SK-N-SH (cell line): ENCODE data around the gene RAVER2. TPM values are rescaled to one million over a fixed set of nuclear protein-coding genes. Genes with fewer than 3 reads are reported as not detected.

Experiments used
- CTCF ChIA-PET: fragments of 300-600, 350-600 bp; formaldehyde crosslinking; extraction: SDS; loops from one replicate; lab custom pipeline; 2021; lab: Yijun Ruan, JAX
- POLR2A ChIA-PET: fragments of 350-600 bp; sonication (Branson Sonifier 250); formaldehyde crosslinking; extraction: SDS; loops from one replicate; lab custom pipeline; 2020; ENCODE audit warnings: antibody characterized with exemption, inconsistent platforms; lab: Yijun Ruan, JAX
- DNase-seq: peaks from one replicate; pipeline ENCODE4 v3.0.0; 2012
- H2AFZ ChIP-seq: fragments of 200-600 bp; sonication (generic); 2 replicates; pipeline ENCODE4 v1.8.1; 2016; ENCODE audit warnings: antibody characterized with exemption, mild to moderate bottlenecking, low read depth
- H3F3A ChIP-seq: fragments of 200-600 bp; sonication (generic); replicated peaks from 2 replicates; pipeline ENCODE3; 2016; ENCODE audit warnings: antibody characterized with exemption, mild to moderate bottlenecking; ENCODE audit not compliant: insufficient read depth
- H3K27ac ChIP-seq, 2 experiments: fragments of 200-500 bp in 1 of 2; fragments of 200-600 bp in 1 of 2; sonication (Bioruptor generic) in 1 of 2; sonication (generic), shearing (Covaris generic) in 1 of 2; 2 replicates each; pipeline versions ENCODE4 v1.5.1 to v1.6.1; 2014 to 2016; ENCODE audit warnings: low read depth in 2 of 2, inconsistent platforms in 1 of 2, low read length in 1 of 2, mild to moderate bottlenecking in 1 of 2, mixed read lengths in 1 of 2
- H3K27me3 ChIP-seq: fragments of 200-600 bp; sonication (generic), shearing (Covaris generic); 2 replicates; pipeline ENCODE4 v1.6.1; 2016; ENCODE audit warnings: mixed run types; ENCODE audit not compliant: insufficient read depth
- H3K36me3 ChIP-seq, 2 experiments: fragments of 200-500 bp in 1 of 2; fragments of 200-600 bp in 1 of 2; sonication (Bioruptor generic) in 1 of 2; sonication (generic) in 1 of 2; replicated peaks in 1 of 2; 2 replicates each; pipeline versions ENCODE3 to v1.5.1; 2014 to 2016; ENCODE audit warnings: low read length in 1 of 2, mild to moderate bottlenecking in 1 of 2; ENCODE audit not compliant: insufficient read depth in 2 of 2, control insufficient read depth in 1 of 2
- H3K4me1 ChIP-seq, 2 experiments: fragments of 200-500 bp in 1 of 2; fragments of 200-600 bp in 1 of 2; sonication (Bioruptor generic) in 1 of 2; sonication (generic), shearing (Covaris generic) in 1 of 2; 2 replicates each; pipeline versions ENCODE4 v1.5.1 to v1.6.1; 2014 to 2016; ENCODE audit warnings: low read depth in 1 of 2, low read length in 1 of 2, mixed run types in 1 of 2; ENCODE audit not compliant: insufficient read depth in 2 of 2, control insufficient read depth in 1 of 2
- H3K4me2 ChIP-seq: fragments of 200-600 bp; sonication (generic), shearing (Covaris generic); 2 replicates; pipeline ENCODE4 v1.6.1; 2017; ENCODE audit warnings: mixed run types
- H3K4me3 ChIP-seq, 2 experiments: fragments of 200-500 bp in 1 of 2; fragments of 200-600 bp in 1 of 2; sonication (Bioruptor generic) in 1 of 2; sonication (generic), shearing (Covaris generic) in 1 of 2; 2 replicates each; pipeline versions ENCODE4 v1.5.1 to v1.8.1; 2014 to 2016; ENCODE audit warnings: low read depth in 2 of 2, inconsistent platforms in 1 of 2, low read length in 1 of 2, mild to moderate bottlenecking in 1 of 2, mixed read lengths in 1 of 2, moderate library complexity in 1 of 2
- H3K79me2 ChIP-seq: fragments of 200-600 bp; sonication (generic); 2 replicates; pipeline ENCODE4 v1.8.1; 2017; ENCODE audit warnings: mild to moderate bottlenecking; ENCODE audit not compliant: insufficient read depth
- H3K9ac ChIP-seq: fragments of 200-600 bp; sonication (generic); 2 replicates; pipeline ENCODE4 v1.6.1; 2017; ENCODE audit warnings: mixed run types
- H3K9me2 ChIP-seq: fragments of 200-600 bp; sonication (generic); 2 replicates; pipeline ENCODE4 v1.6.1; 2017; ENCODE audit warnings: mixed run types
- H3K9me3 ChIP-seq: fragments of 200-600 bp; sonication (generic); 2 replicates; pipeline ENCODE4 v1.6.1; 2017; ENCODE audit warnings: mixed run types, mild to moderate bottlenecking, moderate library complexity
- H4K20me1 ChIP-seq: fragments of 200-600 bp; sonication (generic); 2 replicates; pipeline ENCODE4 v1.6.1; 2017; ENCODE audit warnings: mild to moderate bottlenecking, mixed run types; ENCODE audit not compliant: insufficient read depth
- CHD2 ChIP-seq: fragments of 150-350 bp; IDR thresholded peaks from 2 replicates; pipeline ENCODE4 v1.6.1; 2018; ENCODE audit warnings: low read length; ENCODE audit not compliant: partially characterized antibody
- ELF1 ChIP-seq: IDR thresholded peaks from 2 replicates; pipeline ENCODE4 v1.4.0; 2012
- EZH2phosphoT487 ChIP-seq: fragments of 200-600 bp; sonication (generic); IDR thresholded peaks from 2 replicates; pipeline ENCODE4 v1.6.1; 2017; ENCODE audit warnings: low read depth, mixed run types, mild to moderate bottlenecking, antibody characterized with exemption, moderate library complexity, borderline replicate concordance
- FOSL2 ChIP-seq: IDR thresholded peaks from 2 replicates; pipeline ENCODE4 v1.4.0; 2012; ENCODE audit warnings: low read depth, mild to moderate bottlenecking, moderate library complexity, borderline replicate concordance
- FOXJ3 ChIP-seq: sonication (generic); formaldehyde crosslinking; IDR thresholded peaks from 2 replicates; pipeline ENCODE4 v1.5.1; 2020; ENCODE audit warnings: mild to moderate bottlenecking, missing genetic modification reagents
- GABPA ChIP-seq: IDR thresholded peaks from 2 replicates; pipeline ENCODE4 v1.4.0; 2012; ENCODE audit warnings: low read depth, mild to moderate bottlenecking
- JUND ChIP-seq: IDR thresholded peaks from 2 replicates; pipeline ENCODE4 v1.4.0; 2012
- MAX ChIP-seq: IDR thresholded peaks from 2 replicates; pipeline ENCODE4 v1.4.0; 2012; ENCODE audit warnings: low read depth
- MXI1 ChIP-seq: IDR thresholded peaks from 2 replicates; pipeline ENCODE4 v1.6.1; 2012; ENCODE audit warnings: mild to moderate bottlenecking, low read depth, low read length, improper control_type of control experiment
- NFIC ChIP-seq: IDR thresholded peaks from 2 replicates; pipeline ENCODE4 v1.4.0; 2012; ENCODE audit warnings: borderline replicate concordance
- PBX3 ChIP-seq: IDR thresholded peaks from 2 replicates; pipeline ENCODE4; 2012
- RCOR1 ChIP-seq: fragments of 150-350 bp; IDR thresholded peaks from 2 replicates; pipeline ENCODE4 v1.6.1; 2017; ENCODE audit warnings: antibody characterized with exemption, low read length
- REST ChIP-seq: IDR thresholded peaks from 2 replicates; pipeline ENCODE4 v1.6.1; 2012; ENCODE audit warnings: mild to moderate bottlenecking, low read depth, low read length, moderate library complexity
- RFX5 ChIP-seq: IDR thresholded peaks from 2 replicates; pipeline ENCODE4 v1.6.1; 2012; ENCODE audit warnings: mild to moderate bottlenecking, improper control_type of control experiment, low read length
- SIN3A ChIP-seq: IDR thresholded peaks from 2 replicates; pipeline ENCODE4 v1.6.1; 2012; ENCODE audit warnings: low read depth, mild to moderate bottlenecking, low read length, moderate library complexity, borderline replicate concordance
- USF1 ChIP-seq: IDR thresholded peaks from 2 replicates; pipeline ENCODE4 v1.4.0; 2012; ENCODE audit warnings: low read depth, borderline replicate concordance
- YY1 ChIP-seq: IDR thresholded peaks from 2 replicates; pipeline ENCODE4 v1.4.0; 2012; ENCODE audit warnings: low read depth, mild to moderate bottlenecking
- WGBS: methylation state at CpG from one replicate; pipeline ENCODE4 v1.1.6; 2017; ENCODE audit warnings: low lambda C conversion rate; 5-methylcytosine and 5-hydroxymethylcytosine counted together
- polyA plus RNA-seq, 3 experiments: library from polyadenylated mRNA; depleted of rRNA; stranded (reverse); fragments of >200 nt; gene quantifications; 2 replicates each; pipeline ENCODE4 v1.2.3, GENCODE V29; 2012

Gene RAVER2
- polyA plus RNA-seq, 1 of the 3 experiments (the other 2 are of a cell fraction): 7.3 TPM

GRCh38 chr1:64830030-64830651 is 85.3 kb downstream of the RAVER2 start:
- Histone ChIP-seq H2AFZ (no peak overlapping the region), H3K36me3 (peaks cover 38 to 47% of the 10 kb centered on the region in 2 experiments), H3K4me1 (peaks cover 0 to 5% of the 10 kb centered on the region in 2 experiments; a peak in 3 of 4 replicates), H3K9me2 (no peaks in the 10 kb centered on the region), H3K27ac (no peak overlapping the region), H3K9ac (no peak overlapping the region), H3K4me2 (no peak overlapping the region), H3K9me3 (no peaks in the 10 kb centered on the region), H3K27me3 (no peaks in the 10 kb centered on the region), H3K79me2 (no peaks in the 10 kb centered on the region), H3F3A (peaks cover 12% of the 10 kb centered on the region), H4K20me1 (no peaks in the 10 kb centered on the region), H3K4me3 (no peak overlapping the region)
- DNase-seq: no peak
- TF ChIP-seq EZH2phosphoT487 (no peak), NFIC (no peak), PBX3 (no peak), FOSL2 (no peak), USF1 (no peak), YY1 (no peak), FOXJ3 (CRISPR knock-in tag) (no peak), CHD2 (no peak), MAX (no peak), REST (no peak), GABPA (no peak), RCOR1 (no peak), ELF1 (no peak), JUND (no peak), SIN3A (no peak), RFX5 (no peak), MXI1 (no peak)
- 91% methylated on average over 5 of the region's 5 CpGs for WGBS
- ChIA-PET CTCF (interaction anchor here (1.6 kb wide), 1 partner anchor 561 kb away, joined by 5 read pairs; no protein-coding TSS in a partner anchor), POLR2A (no interaction called here)
